Loucy (cell line): ENCODE results near the gene CCDC12.

ENCODE experiments used
- H2AFZ ChIP-seq: fragments of 200-600 bp; sonication (generic); 2 replicates; pipeline ENCODE4 v1.6.0; 2016; ENCODE audit warnings: antibody characterized with exemption, mild to moderate bottlenecking, low read length, moderate library complexity
- H3F3A ChIP-seq: fragments of 200-600 bp; 2 replicates; pipeline ENCODE4 v1.6.0; 2016; ENCODE audit warnings: antibody characterized with exemption, low read depth, mild to moderate bottlenecking
- H3K27me3 ChIP-seq: fragments of 200-600 bp; sonication (generic); 2 replicates; pipeline ENCODE4 v1.6.1; 2014; ENCODE audit warnings: low read length, mild to moderate bottlenecking; ENCODE audit not compliant: insufficient read depth, poor library complexity, severe bottlenecking
- H3K36me3 ChIP-seq: fragments of 200-600 bp; sonication (generic); 2 replicates; pipeline ENCODE4 v1.6.1; 2016; ENCODE audit warnings: low read length; ENCODE audit not compliant: insufficient read depth
- H3K4me1 ChIP-seq: fragments of 200-600 bp; sonication (generic); 2 replicates; pipeline ENCODE4 v1.5.1; 2014; ENCODE audit warnings: low read length, mild to moderate bottlenecking; ENCODE audit not compliant: insufficient read depth, poor library complexity, severe bottlenecking
- H3K4me2 ChIP-seq: fragments of 200-600 bp; sonication (generic); 2 replicates; pipeline ENCODE4 v1.6.0; 2014; ENCODE audit warnings: antibody characterized with exemption, low read length, low read depth, mild to moderate bottlenecking; ENCODE audit not compliant: poor library complexity, severe bottlenecking
- H3K4me3 ChIP-seq: fragments of 200-600 bp; sonication (generic); 2 replicates; pipeline ENCODE4 v1.5.1; 2014; ENCODE audit warnings: low read length, mild to moderate bottlenecking, mixed read lengths; ENCODE audit not compliant: poor library complexity, severe bottlenecking
- H3K79me2 ChIP-seq: fragments of 200-600 bp; sonication (generic); 2 replicates; pipeline ENCODE4 v1.6.1; 2014; ENCODE audit warnings: low read length; ENCODE audit not compliant: insufficient read depth
- H3K9ac ChIP-seq: fragments of 200-600 bp; sonication (generic); 2 replicates; pipeline ENCODE4 v1.6.0; 2014; ENCODE audit warnings: mild to moderate bottlenecking, low read depth, low read length, moderate library complexity; ENCODE audit not compliant: poor library complexity, severe bottlenecking
- H3K9me2 ChIP-seq: fragments of 200-600 bp; sonication (generic); replicated peaks from 2 replicates; pipeline ENCODE4 v1.6.1; 2016; ENCODE audit warnings: low read depth, low read length, mixed read lengths
- H3K9me3 ChIP-seq: fragments of 200-600 bp; sonication (generic); 2 replicates; pipeline ENCODE4 v1.6.1; 2014; ENCODE audit warnings: mild to moderate bottlenecking, antibody characterized with exemption, low read length, low read depth; ENCODE audit not compliant: insufficient read depth
- H4K20me1 ChIP-seq: fragments of 200-600 bp; sonication (generic); 2 replicates; pipeline ENCODE4 v1.6.0; 2014; ENCODE audit warnings: antibody characterized with exemption, low read length, mild to moderate bottlenecking; ENCODE audit not compliant: insufficient read depth, poor library complexity, severe bottlenecking
- CTCF ChIP-seq: fragments of 200-600 bp; sonication (generic); conservative IDR thresholded peaks from 2 replicates; pipeline ENCODE4 v1.5.1; 2014; ENCODE audit warnings: mild to moderate bottlenecking, antibody characterized with exemption, low read length
- EZH2phosphoT487 ChIP-seq: fragments of 200-600 bp; IDR thresholded peaks from 2 replicates; pipeline ENCODE4 v1.6.1; 2018; ENCODE audit warnings: antibody characterized with exemption, mild to moderate bottlenecking, moderate library complexity, borderline replicate concordance

CCDC12 gene

GRCh38 chr3:46994801-46995731 lies 18.5 kb upstream of the CCDC12 start:
- no peak overlapping the region for H3K4me3 ChIP-seq
- H3K4me1 ChIP-seq, result peaks cover 34% of the 10 kb centered on the region

GRCh38 chr3:46993986-46994385 lies 17.4 kb upstream of the CCDC12 start:
- Histone ChIP-seq H3K36me3 (peaks cover 15% of the 10 kb centered on the region; the same call in 1 of the 2 replicates), H2AFZ (no peak overlapping the region), H3K9me3 (no peaks in the 10 kb centered on the region), H3F3A (no peaks in the 10 kb centered on the region), H3K4me1 (peaks cover 45% of the 10 kb centered on the region), H3K79me2 (peaks cover 34% of the 10 kb centered on the region), H3K4me3 (no peak overlapping the region), H4K20me1 (no peaks in the 10 kb centered on the region), H3K27me3 (no peaks in the 10 kb centered on the region), H3K9me2 (no peaks in the 10 kb centered on the region), H3K4me2 (no peak overlapping the region), H3K9ac (no peak overlapping the region)
- TF ChIP-seq CTCF (no peak), EZH2phosphoT487 (no peak)

More at GRCh38 chr3:46994801-46995731, 18.5 kb upstream of the CCDC12 start:
- Histone ChIP-seq H2AFZ (no peak overlapping the region), H3K9me2 (no peaks in the 10 kb centered on the region), H4K20me1 (no peaks in the 10 kb centered on the region), H3K36me3 (peaks cover 25% of the 10 kb centered on the region; the same call in 1 of the 2 replicates), H3K9me3 (no peaks in the 10 kb centered on the region), H3K27me3 (no peaks in the 10 kb centered on the region), H3K9ac (no peak overlapping the region), H3K79me2 (peaks cover 23% of the 10 kb centered on the region), H3F3A (no peaks in the 10 kb centered on the region), H3K4me2 (no peak overlapping the region)
- TF ChIP-seq EZH2phosphoT487, result no peak
- no peak for TF ChIP-seq CTCF

GRCh38 chr3:46993292-46993691 lies 16.7 kb upstream of the CCDC12 start:
- no peaks in the 10 kb centered on the region for H3K27me3 ChIP-seq
- no peak overlapping the region for H2AFZ ChIP-seq
- H3K9ac ChIP-seq, result no peak overlapping the region
- no peak overlapping the region for H3K4me3 ChIP-seq
- H3K4me1 ChIP-seq, result peaks cover 52% of the 10 kb centered on the region
- H3F3A ChIP-seq, result no peaks in the 10 kb centered on the region
- H3K9me2 ChIP-seq, result no peaks in the 10 kb centered on the region
- TF ChIP-seq CTCF (no peak), EZH2phosphoT487 (no peak)
- H3K36me3 ChIP-seq, result peaks cover 11% of the 10 kb centered on the region; the same call in 1 of the 2 replicates
- no peaks in the 10 kb centered on the region for H3K9me3 ChIP-seq
- no peaks in the 10 kb centered on the region for H4K20me1 ChIP-seq
- no peak overlapping the region for H3K4me2 ChIP-seq
- H3K79me2 ChIP-seq, result peaks cover 41% of the 10 kb centered on the region
